GM10266 (cell line): ENCODE measurements around the gene TUFM.

Experiments
- DNase-seq: peaks from one replicate; pipeline ENCODE4 v3.0.0; 2012; ENCODE audit errors: extremely low spot score
- CTCF ChIP-seq: IDR thresholded peaks from 2 replicates; pipeline ENCODE4 v1.5.1; 2012; ENCODE audit warnings: mild to moderate bottlenecking, low read depth; ENCODE audit not compliant: control insufficient read depth, insufficient read depth; ENCODE audit errors: missing control alignments

The TUFM gene

GRCh38 chr16:28837672-28838557, 8.2 kb downstream of the TUFM start:
- no peak for TF ChIP-seq CTCF
- no peak for DNase-seq

DNA sequence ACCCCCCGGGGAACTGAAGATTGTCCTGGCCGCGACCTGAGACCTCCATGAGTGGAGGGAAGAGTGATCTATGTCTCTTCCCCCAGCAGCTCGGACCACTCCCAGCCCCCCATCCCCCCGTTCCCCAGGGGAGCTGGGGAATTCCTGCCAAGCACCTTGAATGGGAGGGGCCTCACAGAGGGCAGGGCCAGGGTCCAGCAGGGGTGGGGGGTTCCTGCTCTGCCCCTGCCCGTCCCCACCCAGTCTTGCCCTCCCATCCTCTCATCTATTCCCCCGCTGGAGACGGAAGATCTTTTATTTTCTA, 9.4 kb downstream of the TUFM start:
- no peak for DNase-seq
- no peak for TF ChIP-seq CTCF

- TF ChIP-seq CTCF = no peak
- DNase-seq = no peak
These were observed 10.0 kb downstream of the TUFM start for GRCh38 chr16:28835864-28836760.

DNA sequence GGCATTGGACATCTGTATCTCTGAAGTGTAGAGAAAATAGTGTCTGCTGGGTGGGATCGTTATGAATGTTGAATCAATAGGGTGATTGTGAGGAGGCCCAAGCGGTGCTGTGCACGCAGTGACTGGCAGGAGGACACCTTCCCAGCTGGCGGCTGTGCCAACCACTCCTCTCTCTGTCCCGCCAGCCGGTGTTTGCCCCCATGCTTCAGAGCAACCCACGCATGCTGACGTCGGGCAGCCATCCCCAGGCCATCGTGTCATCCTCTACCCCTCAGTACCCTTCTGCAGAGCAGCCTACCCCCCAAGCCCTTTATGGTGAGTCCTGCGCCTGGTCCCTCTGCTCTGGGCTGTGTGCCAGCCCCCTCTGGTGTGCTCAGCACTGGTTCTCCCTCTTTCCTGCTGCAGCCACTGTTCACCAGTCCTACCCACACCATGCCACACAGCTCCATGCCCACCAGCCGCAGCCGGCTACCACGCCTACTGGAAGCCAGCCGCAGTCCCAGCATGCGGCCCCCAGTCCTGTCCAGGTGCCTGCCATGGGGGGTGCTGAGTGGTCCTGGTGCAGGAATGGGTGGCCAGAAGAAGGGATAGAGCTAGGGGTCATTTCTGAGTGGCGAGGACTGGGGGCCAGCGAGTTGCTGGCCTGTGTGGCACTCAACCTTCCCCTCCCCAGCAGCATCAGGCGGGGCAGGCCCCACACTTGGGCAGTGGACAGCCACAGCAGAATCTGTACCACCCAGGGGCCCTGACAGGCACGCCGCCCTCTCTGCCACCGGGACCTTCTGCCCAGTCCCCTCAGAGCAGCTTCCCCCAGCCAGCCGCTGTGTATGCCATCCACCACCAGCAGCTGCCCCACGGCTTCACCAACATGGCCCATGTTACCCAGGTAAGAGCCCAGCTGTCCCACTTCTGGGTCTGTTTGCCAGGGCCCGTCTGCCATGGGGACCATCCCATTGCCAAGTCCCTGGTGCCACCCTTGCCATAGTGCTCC, 11.0 kb downstream of the TUFM start:
- TF ChIP-seq CTCF = no peak
- DNase-seq = no peak

- no peak for DNase-seq
- TF ChIP-seq CTCF = no peak
These were observed 11.8 kb downstream of the TUFM start for GRCh38 chr16:28834349-28834748.

GRCh38 chr16:28830531-28830930, 15.6 kb downstream of the TUFM start:
- no peak for DNase-seq
- TF ChIP-seq CTCF = no peak
